Measurements from ENCODE around the gene TRAIP. TPM values are rescaled to one million over a fixed set of nuclear protein-coding genes. Genes with fewer than 3 reads are reported as not detected.

Gene TRAIP
- total and polyA plus RNA-seq, 3 donors from 2014 or later = 15.8 to 21.3 (median 16.0) TPM

DNA sequence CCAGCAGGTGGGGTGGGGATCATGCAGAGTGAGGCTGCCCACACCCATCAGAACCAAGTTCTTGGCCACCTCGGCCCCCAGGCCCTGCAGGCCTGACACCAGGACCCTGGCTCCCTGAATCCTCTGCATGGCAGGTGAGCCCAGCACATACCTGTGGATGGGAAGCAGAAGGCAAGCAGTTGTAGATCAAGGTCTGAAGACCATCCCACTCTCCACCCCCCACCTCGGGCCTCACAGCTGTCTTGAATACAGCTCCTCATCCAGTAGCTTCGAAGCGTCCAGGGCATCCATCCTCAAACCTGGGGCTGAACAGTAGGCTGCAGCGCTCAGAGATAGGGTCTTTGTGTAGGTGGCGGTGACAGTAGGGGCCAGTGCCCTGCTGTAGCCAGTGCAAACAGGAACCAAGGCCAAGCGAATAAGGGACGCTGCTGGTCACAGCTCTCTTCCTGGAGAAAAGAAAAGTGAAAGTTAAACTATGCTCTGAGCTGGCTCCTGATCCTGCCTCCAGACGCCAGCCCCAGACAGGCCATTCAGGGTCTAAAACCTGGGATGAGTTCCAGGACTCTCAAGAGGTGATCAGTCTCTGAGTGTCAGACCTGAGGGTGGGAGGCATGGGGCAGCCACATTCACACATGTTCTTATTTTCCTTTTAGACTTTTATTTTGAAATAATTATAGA, 42.7 kb downstream of the TRAIP start, which contains the start of gene UBA7:
Gene UBA7 (minus strand): TSS at position 457 of the 678 bp plus-strand sequence. CDS start 166 bp downstream, at position 291.
- DNase-seq = peak; percentile 46
- TF ChIP-seq POLR2A (IDR thresholded peaks at IDR 0.05) = no peak
- TF ChIP-seq, protein P1, sequence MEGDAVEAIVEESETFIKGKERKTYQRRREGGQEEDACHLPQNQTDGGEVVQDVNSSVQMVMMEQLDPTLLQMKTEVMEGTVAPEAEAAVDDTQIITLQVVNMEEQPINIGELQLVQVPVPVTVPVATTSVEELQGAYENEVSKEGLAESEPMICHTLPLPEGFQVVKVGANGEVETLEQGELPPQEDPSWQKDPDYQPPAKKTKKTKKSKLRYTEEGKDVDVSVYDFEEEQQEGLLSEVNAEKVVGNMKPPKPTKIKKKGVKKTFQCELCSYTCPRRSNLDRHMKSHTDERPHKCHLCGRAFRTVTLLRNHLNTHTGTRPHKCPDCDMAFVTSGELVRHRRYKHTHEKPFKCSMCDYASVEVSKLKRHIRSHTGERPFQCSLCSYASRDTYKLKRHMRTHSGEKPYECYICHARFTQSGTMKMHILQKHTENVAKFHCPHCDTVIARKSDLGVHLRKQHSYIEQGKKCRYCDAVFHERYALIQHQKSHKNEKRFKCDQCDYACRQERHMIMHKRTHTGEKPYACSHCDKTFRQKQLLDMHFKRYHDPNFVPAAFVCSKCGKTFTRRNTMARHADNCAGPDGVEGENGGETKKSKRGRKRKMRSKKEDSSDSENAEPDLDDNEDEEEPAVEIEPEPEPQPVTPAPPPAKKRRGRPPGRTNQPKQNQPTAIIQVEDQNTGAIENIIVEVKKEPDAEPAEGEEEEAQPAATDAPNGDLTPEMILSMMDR (IDR thresholded peaks at IDR 0.05) = no peak
- Histone ChIP-seq H3K27me3 (no peaks in the 10 kb centered on the region), H3K27ac (peak within 1 kb of the TSS; percentile 42 to 71), H3K36me3 (ENCODE audit: low read depth, missing control alignments) (no peaks in the 10 kb centered on the region), H3K4me3 (peak within 1 kb of the TSS; percentile 36 to 41), H3K9me3 (no peaks in the 10 kb centered on the region), H3K4me1 (peaks cover 12% of the 10 kb centered on the region)
- intact Hi-C loops (cut with DNase I; ENCODE audit: low total_unique reads) = no loop called here
- WGBS, 2 donors = 31 to 33% methylated on average over 5 to 9 of the region's 9 CpGs

DNA sequence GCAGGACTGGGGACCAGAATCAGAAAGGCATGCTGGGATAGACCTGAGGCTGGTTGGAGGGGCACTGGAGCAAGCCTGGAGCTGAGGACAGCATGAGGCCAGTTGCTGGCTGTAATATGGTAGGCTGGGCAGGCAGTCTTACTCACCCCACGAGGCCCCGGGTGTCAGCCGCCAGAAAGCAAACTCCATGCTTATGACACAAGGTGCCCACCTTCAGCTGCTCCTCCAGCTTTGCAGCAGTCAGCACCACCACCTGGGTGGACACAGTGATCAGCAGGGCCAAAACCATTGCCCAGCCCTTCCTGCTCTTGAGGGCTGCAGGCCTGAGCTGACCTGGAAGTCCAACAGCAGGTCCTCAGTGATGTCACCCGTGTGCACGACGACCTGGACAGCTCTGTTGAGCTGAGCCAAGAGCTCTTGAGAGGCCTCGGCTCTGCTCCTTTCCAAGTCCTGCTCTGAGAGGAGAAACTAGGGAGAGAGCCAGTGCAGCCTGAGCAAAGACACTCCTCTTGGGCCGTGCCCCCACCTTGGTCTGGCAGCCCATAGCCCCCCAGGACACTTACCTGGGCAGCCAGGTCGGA, 43.4 kb downstream of the TRAIP start:
- H3K27ac ChIP-seq = peak overlapping the region in 1 of 2 donors; percentile 42
- peaks cover 12% of the 10 kb centered on the region for H3K4me1 ChIP-seq
- 17 to 46% methylated on average over 3 to 9 of the region's 9 CpGs for WGBS, 2 donors
- H3K9me3 ChIP-seq = no peaks in the 10 kb centered on the region
- peak overlapping the region; percentile 36 to 41 for H3K4me3 ChIP-seq
- intact Hi-C loops (cut with DNase I; ENCODE audit: low total_unique reads) = no loop called here
- TF ChIP-seq POLR2A (IDR thresholded peaks at IDR 0.05) = no peak
- TF ChIP-seq, protein P1 (IDR thresholded peaks at IDR 0.05) = no peak
- H3K27me3 ChIP-seq = no peaks in the 10 kb centered on the region
- no peak for DNase-seq
- no peaks in the 10 kb centered on the region for H3K36me3 ChIP-seq (ENCODE audit: low read depth, missing control alignments)

DNA sequence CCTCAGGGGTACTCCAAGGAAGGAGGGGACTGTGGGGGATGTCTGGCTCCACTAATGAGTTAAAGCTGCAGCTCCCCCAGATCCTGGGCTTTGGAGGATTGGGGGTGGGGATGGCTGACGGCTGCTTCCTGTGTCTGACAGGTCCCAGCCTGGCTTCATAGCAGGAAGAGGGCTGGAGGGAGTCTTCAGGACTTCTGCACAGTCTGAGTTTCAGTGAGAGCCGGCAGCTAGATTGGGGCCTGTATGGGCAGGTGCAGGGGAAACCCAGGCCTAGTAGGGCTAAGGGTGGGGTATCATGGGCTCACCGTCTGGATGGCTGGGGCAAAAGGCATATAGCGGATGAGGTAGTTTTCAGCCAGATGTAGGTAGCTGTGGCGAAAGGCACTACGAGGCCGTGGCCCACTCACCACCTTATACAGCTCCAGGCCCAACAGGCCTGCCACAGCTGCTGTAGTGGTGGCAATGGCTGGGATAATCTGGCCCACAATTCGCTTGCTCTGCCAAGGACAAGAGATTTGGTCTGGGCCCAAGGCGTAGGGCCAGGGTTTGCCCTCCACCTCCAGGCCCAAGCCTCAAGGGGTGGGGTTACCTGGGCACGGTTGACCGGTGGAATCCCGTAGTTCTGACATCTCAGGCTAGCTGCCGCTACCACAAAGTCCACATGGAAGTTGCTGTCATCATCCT, 48.8 kb downstream of the TRAIP start:
- intact Hi-C loops (cut with DNase I; ENCODE audit: low total_unique reads) = no loop called here
- WGBS, 2 donors = 90 to 93% methylated on average over 12 to 13 of the region's 13 CpGs
- Histone ChIP-seq H3K4me3 (no peak overlapping the region), H3K36me3 (ENCODE audit: low read depth, missing control alignments) (no peaks in the 10 kb centered on the region), H3K4me1 (peaks cover 30% of the 10 kb centered on the region), H3K27me3 (no peaks in the 10 kb centered on the region), H3K27ac (no peak overlapping the region), H3K9me3 (no peaks in the 10 kb centered on the region)
- TF ChIP-seq, protein P1 (IDR thresholded peaks at IDR 0.05) = no peak
- no peak for TF ChIP-seq POLR2A (IDR thresholded peaks at IDR 0.05)
- DNase-seq = no peak

DNA sequence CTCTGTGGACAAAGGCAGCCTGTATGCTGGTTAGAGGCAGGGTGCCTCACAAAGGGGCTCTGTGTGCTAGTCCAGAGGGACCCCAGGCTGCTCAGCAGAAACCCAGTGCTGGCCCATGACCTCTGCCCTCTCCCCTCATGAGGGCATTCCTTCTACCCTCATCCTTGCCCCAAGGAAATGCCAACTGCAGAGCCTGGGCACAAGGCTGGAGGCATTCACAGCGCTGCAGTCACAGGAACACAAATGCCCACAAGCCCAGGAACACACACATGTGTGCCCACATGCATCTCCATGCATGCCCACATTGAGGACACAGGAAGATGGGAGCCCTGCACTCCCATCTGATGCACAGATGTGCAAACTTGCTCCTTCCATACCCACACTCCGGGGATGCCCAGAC, 49.5 kb downstream of the TRAIP start:
- no peak for TF ChIP-seq POLR2A (IDR thresholded peaks at IDR 0.05)
- TF ChIP-seq, protein P1 (IDR thresholded peaks at IDR 0.05) = no peak
- H3K4me1 ChIP-seq = peaks cover 28% of the 10 kb centered on the region
- DNase-seq = no peak
- H3K27me3 ChIP-seq = no peaks in the 10 kb centered on the region
- H3K4me3 ChIP-seq = no peak overlapping the region
- no peaks in the 10 kb centered on the region for H3K36me3 ChIP-seq (ENCODE audit: low read depth, missing control alignments)
- intact Hi-C loops (cut with DNase I; ENCODE audit: low total_unique reads) = no loop called here
- no peak overlapping the region for H3K27ac ChIP-seq
- WGBS, 2 donors = 77 to 100% methylated on average over 2 of the region's 2 CpGs
- no peaks in the 10 kb centered on the region for H3K9me3 ChIP-seq

Measured in testis (tissue), 3 donors.